OCI-LY1 (cell line): Measurements from ENCODE around the gene OVOL1.

ENCODE experiments used
- H2AFZ ChIP-seq: fragments of 200-600 bp; sonication (generic), shearing (Covaris generic); 2 replicates; pipeline ENCODE4 v1.6.0; 2014; ENCODE audit warnings: antibody characterized with exemption, mild to moderate bottlenecking, low read length
- H3F3A ChIP-seq: fragments of 200-600 bp; sonication (generic), shearing (Covaris generic); 2 replicates; pipeline ENCODE4 v1.6.0; 2014; ENCODE audit warnings: mild to moderate bottlenecking, antibody characterized with exemption, low read length, moderate library complexity; ENCODE audit not compliant: insufficient read depth
- H3K27ac ChIP-seq: fragments of 200-600 bp; sonication (generic); 2 replicates; pipeline ENCODE4 v1.5.1; 2014; ENCODE audit warnings: low read length, mixed run types, mild to moderate bottlenecking, low read depth; ENCODE audit not compliant: poor library complexity, severe bottlenecking
- H3K27me3 ChIP-seq: fragments of 200-600 bp; sonication (generic); 2 replicates; pipeline ENCODE4 v1.6.0; 2014; ENCODE audit warnings: antibody characterized with exemption, mild to moderate bottlenecking, low read length, moderate library complexity; ENCODE audit not compliant: insufficient read depth
- H3K36me3 ChIP-seq: fragments of 200-600 bp; sonication (generic); 2 replicates; pipeline ENCODE4 v1.6.1; 2014; ENCODE audit warnings: mild to moderate bottlenecking, antibody characterized with exemption, low read length, moderate library complexity, mixed read lengths; ENCODE audit not compliant: insufficient read depth
- H3K4me1 ChIP-seq: fragments of 200-600 bp; sonication (generic); 2 replicates; pipeline ENCODE4 v1.5.1; 2014; ENCODE audit warnings: mild to moderate bottlenecking, low read length, moderate library complexity; ENCODE audit not compliant: insufficient read depth, severe bottlenecking
- H3K4me2 ChIP-seq: fragments of 200-600 bp; sonication (generic), shearing (Covaris generic); 2 replicates; pipeline ENCODE4 v1.6.1; 2014; ENCODE audit warnings: low read length
- H3K4me3 ChIP-seq: fragments of 200-600 bp; sonication (generic); 2 replicates; pipeline ENCODE4 v1.5.1; 2014; ENCODE audit warnings: low read length, low read depth, mild to moderate bottlenecking, mixed read lengths; ENCODE audit not compliant: poor library complexity, severe bottlenecking
- H3K79me2 ChIP-seq: fragments of 200-600 bp; shearing (Covaris generic); 2 replicates; pipeline ENCODE4 v1.6.1; 2016; ENCODE audit warnings: mixed run types, low read length, mixed read lengths; ENCODE audit not compliant: insufficient read depth
- H3K9ac ChIP-seq: fragments of 200-600 bp; sonication (generic), shearing (Covaris generic); 2 replicates; pipeline ENCODE4 v1.6.1; 2014; ENCODE audit warnings: mild to moderate bottlenecking, low read length, mixed read lengths
- H3K9me2 ChIP-seq: fragments of 200-600 bp; sonication (generic), shearing (Covaris generic); 2 replicates; pipeline ENCODE4 v1.6.1; 2014; ENCODE audit warnings: low read depth, mild to moderate bottlenecking, low read length, mixed read lengths
- H3K9me3 ChIP-seq: fragments of 200-600 bp; shearing (Covaris generic); 2 replicates; pipeline ENCODE4 v1.6.1; 2014; ENCODE audit warnings: low read length, mixed read lengths
- H4K20me1 ChIP-seq: fragments of 200-600 bp; sonication (generic), shearing (Covaris generic); 2 replicates; pipeline ENCODE4 v1.6.0; 2016; ENCODE audit warnings: mild to moderate bottlenecking, low read length; ENCODE audit not compliant: insufficient read depth
- EZH2 ChIP-seq: fragments of 200-600 bp; sonication (generic), shearing (Covaris generic); IDR thresholded peaks from 2 replicates; pipeline ENCODE4 v1.8.0; 2017; ENCODE audit warnings: borderline replicate concordance, mixed run types, mild to moderate bottlenecking, antibody characterized with exemption, low read length, moderate library complexity, mixed read lengths
- TF ChIP-seq, protein P1 (sequence below): fragments of 200-600 bp; sonication (generic), shearing (Covaris generic); IDR thresholded peaks from 2 replicates; pipeline ENCODE4 v1.5.1; 2017; ENCODE audit warnings: mild to moderate bottlenecking, antibody characterized with exemption, low read length, moderate library complexity, mixed read lengths

OVOL1 gene

DNA sequence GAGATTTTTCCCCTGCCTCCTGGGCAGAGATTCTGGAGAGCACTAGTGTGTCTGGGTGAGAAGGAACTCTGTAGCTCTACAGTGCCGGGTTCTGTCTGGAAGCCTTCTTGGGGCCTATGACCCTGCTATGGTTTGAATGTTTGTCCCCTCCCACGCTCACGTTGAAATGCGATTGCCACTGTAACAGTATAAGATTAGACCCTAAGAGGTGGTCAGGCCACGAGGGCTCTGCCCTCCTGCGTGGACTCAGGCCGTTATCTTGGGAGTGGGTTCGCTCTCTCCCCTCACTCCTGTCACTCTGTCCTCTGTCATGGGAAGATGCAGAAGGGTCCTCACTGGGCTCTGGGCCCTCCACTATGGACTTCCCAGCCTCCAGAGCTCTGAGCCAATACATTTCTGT lies 9.6 kb upstream of the OVOL1 start:
- no peak overlapping the region for H3K9ac ChIP-seq
- no peak for TF ChIP-seq EZH2
- TF ChIP-seq, protein P1, sequence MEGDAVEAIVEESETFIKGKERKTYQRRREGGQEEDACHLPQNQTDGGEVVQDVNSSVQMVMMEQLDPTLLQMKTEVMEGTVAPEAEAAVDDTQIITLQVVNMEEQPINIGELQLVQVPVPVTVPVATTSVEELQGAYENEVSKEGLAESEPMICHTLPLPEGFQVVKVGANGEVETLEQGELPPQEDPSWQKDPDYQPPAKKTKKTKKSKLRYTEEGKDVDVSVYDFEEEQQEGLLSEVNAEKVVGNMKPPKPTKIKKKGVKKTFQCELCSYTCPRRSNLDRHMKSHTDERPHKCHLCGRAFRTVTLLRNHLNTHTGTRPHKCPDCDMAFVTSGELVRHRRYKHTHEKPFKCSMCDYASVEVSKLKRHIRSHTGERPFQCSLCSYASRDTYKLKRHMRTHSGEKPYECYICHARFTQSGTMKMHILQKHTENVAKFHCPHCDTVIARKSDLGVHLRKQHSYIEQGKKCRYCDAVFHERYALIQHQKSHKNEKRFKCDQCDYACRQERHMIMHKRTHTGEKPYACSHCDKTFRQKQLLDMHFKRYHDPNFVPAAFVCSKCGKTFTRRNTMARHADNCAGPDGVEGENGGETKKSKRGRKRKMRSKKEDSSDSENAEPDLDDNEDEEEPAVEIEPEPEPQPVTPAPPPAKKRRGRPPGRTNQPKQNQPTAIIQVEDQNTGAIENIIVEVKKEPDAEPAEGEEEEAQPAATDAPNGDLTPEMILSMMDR = no peak
- H3K27me3 ChIP-seq = no peaks in the 10 kb centered on the region
- no peaks in the 10 kb centered on the region for H3F3A ChIP-seq
- H3K4me3 ChIP-seq = no peak overlapping the region
- H2AFZ ChIP-seq = no peak overlapping the region
- no peak overlapping the region for H3K27ac ChIP-seq
- no peak overlapping the region for H3K4me2 ChIP-seq
- no peaks in the 10 kb centered on the region for H3K9me2 ChIP-seq
- H3K79me2 ChIP-seq = no peaks in the 10 kb centered on the region
- no peaks in the 10 kb centered on the region for H4K20me1 ChIP-seq
- H3K4me1 ChIP-seq = peaks cover 6% of the 10 kb centered on the region
- peaks cover 13% of the 10 kb centered on the region for H3K36me3 ChIP-seq
- H3K9me3 ChIP-seq = no peaks in the 10 kb centered on the region

DNA sequence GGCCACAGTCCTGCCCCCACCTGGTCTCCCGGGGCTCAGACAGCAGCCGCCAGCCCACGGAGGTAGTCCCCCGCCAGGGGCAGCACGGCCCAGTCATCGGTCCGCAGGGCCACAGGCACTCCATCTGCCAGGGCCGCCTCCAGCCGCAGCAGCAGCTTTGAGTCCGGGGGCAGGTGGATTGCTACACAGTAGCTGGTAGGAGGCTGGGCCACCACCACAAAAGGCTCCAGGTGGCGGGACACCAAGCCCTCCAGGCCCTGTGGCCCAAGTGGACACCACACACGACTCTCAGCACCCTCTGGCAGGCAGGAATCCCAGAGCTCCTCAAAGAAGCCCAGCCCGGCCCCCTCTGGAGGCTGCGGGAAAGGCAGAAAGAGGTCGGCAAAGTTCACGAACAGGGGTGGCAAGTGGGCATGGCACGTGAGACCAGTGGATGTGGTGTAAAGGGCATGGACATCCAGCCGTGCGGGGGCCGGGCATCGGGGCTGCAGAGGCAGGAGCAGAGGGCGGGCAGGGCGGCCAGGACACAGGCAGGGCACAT lies 9.0 kb upstream of the OVOL1 start:
- H4K20me1 ChIP-seq = no peaks in the 10 kb centered on the region
- no peaks in the 10 kb centered on the region for H3K9me3 ChIP-seq
- H3F3A ChIP-seq = no peaks in the 10 kb centered on the region
- no peak overlapping the region for H2AFZ ChIP-seq
- H3K9ac ChIP-seq = no peak overlapping the region
- H3K4me1 ChIP-seq = peaks cover 6% of the 10 kb centered on the region
- no peak overlapping the region for H3K27ac ChIP-seq
- no peak overlapping the region for H3K4me3 ChIP-seq
- TF ChIP-seq, protein P1 = no peak
- H3K9me2 ChIP-seq = no peaks in the 10 kb centered on the region
- peaks cover 13% of the 10 kb centered on the region for H3K36me3 ChIP-seq
- H3K4me2 ChIP-seq = no peak overlapping the region
- H3K27me3 ChIP-seq = no peaks in the 10 kb centered on the region
- H3K79me2 ChIP-seq = no peaks in the 10 kb centered on the region

DNA sequence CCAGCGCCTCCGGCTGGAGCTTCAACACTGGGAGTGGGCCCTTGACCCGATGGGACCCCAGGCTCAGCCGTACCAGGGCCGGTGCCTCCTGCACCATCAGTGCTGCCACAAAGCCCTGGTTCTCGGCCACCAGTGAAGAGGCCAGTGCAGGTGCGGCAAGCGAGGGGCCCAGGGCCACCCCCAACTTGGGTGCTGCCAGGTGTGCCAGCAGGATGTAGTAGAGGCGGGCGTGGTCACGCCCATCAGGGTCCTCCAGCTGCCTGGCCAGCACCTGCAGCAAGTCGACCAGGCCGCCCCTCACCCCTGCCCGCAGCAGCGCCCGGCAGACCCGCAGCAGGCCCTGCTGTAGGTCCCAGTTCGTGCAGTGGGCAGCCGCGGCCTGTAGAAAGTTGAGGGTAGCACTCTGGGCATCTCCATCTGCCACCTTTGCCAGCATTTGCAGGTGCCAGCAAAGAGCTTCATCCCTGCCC lies 8.4 kb upstream of the OVOL1 start:
- no peak overlapping the region for H3K4me3 ChIP-seq
- no peaks in the 10 kb centered on the region for H3K9me3 ChIP-seq
- H3K27me3 ChIP-seq = no peaks in the 10 kb centered on the region
- H3F3A ChIP-seq = no peaks in the 10 kb centered on the region
- H2AFZ ChIP-seq = no peak overlapping the region
- H3K4me1 ChIP-seq = peaks cover 6% of the 10 kb centered on the region
- H3K9ac ChIP-seq = no peak overlapping the region
- peaks cover 13% of the 10 kb centered on the region for H3K36me3 ChIP-seq
- no peaks in the 10 kb centered on the region for H4K20me1 ChIP-seq
- no peak for TF ChIP-seq EZH2
- TF ChIP-seq, protein P1 = no peak
- H3K9me2 ChIP-seq = no peaks in the 10 kb centered on the region
- no peak overlapping the region for H3K27ac ChIP-seq
- no peaks in the 10 kb centered on the region for H3K79me2 ChIP-seq
- no peak overlapping the region for H3K4me2 ChIP-seq
